ENCODE results near the gene POM121. TPM values are rescaled to one million over a fixed set of nuclear protein-coding genes. Genes with fewer than 3 reads are reported as not detected.
A peak's percentile ranks its signal among the peaks of the same experiment; 100 is the strongest.
"Not testable (repeated sequence)": the region's sequence is repeated elsewhere in the genome, so short reads cannot be mapped to it uniquely, and the experiment has no call there.

The POM121 gene
- total and polyA plus RNA-seq, 4 experiments from 2014 or later = 2.8 to 56.0 (median 36.3) TPM

- H3K4me3 ChIP-seq (ENCODE audit: low read length in 2 of 2); H3K27me3 ChIP-seq (ENCODE audit: insufficient read depth, low read length); DNase-seq; H3K4me3 Mint-ChIP-seq; intact Hi-C loops (cut with micrococcal nuclease); H3K9me3 ChIP-seq (ENCODE audit: control insufficient read depth in 1 of 2, low read length in 2 of 2); H3K27ac ChIP-seq (ENCODE audit: low read depth, low read length); CTCF ChIA-PET (ENCODE audit: partially characterized antibody); POLR2A ChIA-PET (ENCODE audit: partially characterized antibody); H3K27ac Mint-ChIP-seq; H3K9me3 Mint-ChIP-seq; H3K27me3 Mint-ChIP-seq: not testable (repeated sequence)
- peaks cover 13% of the 10 kb centered on the region for H3K4me1 ChIP-seq (ENCODE audit: insufficient read depth, low read length)
- H3K36me3 Mint-ChIP-seq = peaks cover 14 to 18% of the 10 kb centered on the region in 2 donors
- peaks cover 6 to 21% (median 12%) of the 10 kb centered on the region in 4 donors for H3K4me1 Mint-ChIP-seq
- H3K36me3 ChIP-seq (ENCODE audit: insufficient read depth, low read length) = peaks cover 13% of the 10 kb centered on the region
Observed at GRCh38 chr7:72942022-72942705, 17.3 kb downstream of the POM121 start.

GRCh38 chr7:72942956-72943355, 18.1 kb downstream of the POM121 start:
- intact Hi-C loops (cut with micrococcal nuclease); CTCF ChIA-PET (ENCODE audit: partially characterized antibody); H3K4me1 ChIP-seq (ENCODE audit: insufficient read depth, low read length); H3K27me3 Mint-ChIP-seq; H3K27me3 ChIP-seq (ENCODE audit: insufficient read depth, low read length); H3K4me3 ChIP-seq (ENCODE audit: low read length in 2 of 2); H3K4me3 Mint-ChIP-seq; H3K9me3 Mint-ChIP-seq; DNase-seq; H3K27ac ChIP-seq (ENCODE audit: low read depth, low read length); POLR2A ChIA-PET (ENCODE audit: partially characterized antibody); H3K9me3 ChIP-seq (ENCODE audit: control insufficient read depth in 1 of 2, low read length in 2 of 2): not testable (repeated sequence)
- H3K4me1 Mint-ChIP-seq = peaks cover 3 to 13% (median 7%) of the 10 kb centered on the region in 4 donors
- peaks cover 13% of the 10 kb centered on the region for H3K36me3 ChIP-seq (ENCODE audit: insufficient read depth, low read length)
- H3K36me3 Mint-ChIP-seq = peaks cover 14 to 16% of the 10 kb centered on the region in 2 donors
- peak overlapping the region in 1 of 7 donors; percentile 35 for H3K27ac Mint-ChIP-seq

GRCh38 chr7:72944937-72945336, 20.0 kb downstream of the POM121 start:
- POLR2A ChIA-PET (ENCODE audit: partially characterized antibody); H3K4me1 ChIP-seq (ENCODE audit: insufficient read depth, low read length); intact Hi-C loops (cut with micrococcal nuclease); H3K36me3 ChIP-seq (ENCODE audit: insufficient read depth, low read length); H3K4me1 Mint-ChIP-seq; DNase-seq; H3K27ac ChIP-seq (ENCODE audit: low read depth, low read length); H3K27ac Mint-ChIP-seq; H3K9me3 ChIP-seq (ENCODE audit: control insufficient read depth in 1 of 2, low read length in 2 of 2); H3K9me3 Mint-ChIP-seq; CTCF ChIA-PET (ENCODE audit: partially characterized antibody); H3K4me3 Mint-ChIP-seq; H3K27me3 Mint-ChIP-seq; H3K4me3 ChIP-seq (ENCODE audit: low read length in 2 of 2); H3K27me3 ChIP-seq (ENCODE audit: insufficient read depth, low read length): not testable (repeated sequence)
- peaks cover 7 to 16% of the 10 kb centered on the region in 2 donors for H3K36me3 Mint-ChIP-seq

- H3K27ac Mint-ChIP-seq; H3K4me3 ChIP-seq (ENCODE audit: low read length in 2 of 2); CTCF ChIA-PET (ENCODE audit: partially characterized antibody); H3K36me3 ChIP-seq (ENCODE audit: insufficient read depth, low read length); H3K27ac ChIP-seq (ENCODE audit: low read depth, low read length); H3K9me3 Mint-ChIP-seq; H3K4me1 Mint-ChIP-seq; H3K27me3 Mint-ChIP-seq; POLR2A ChIA-PET (ENCODE audit: partially characterized antibody); H3K4me1 ChIP-seq (ENCODE audit: insufficient read depth, low read length); H3K9me3 ChIP-seq (ENCODE audit: control insufficient read depth in 1 of 2, low read length in 2 of 2); H3K27me3 ChIP-seq (ENCODE audit: insufficient read depth, low read length); H3K4me3 Mint-ChIP-seq; intact Hi-C loops (cut with micrococcal nuclease): not testable (repeated sequence)
- peak in 1 of 5 donors; percentile 39 for DNase-seq
- H3K36me3 Mint-ChIP-seq = peaks cover 7 to 16% of the 10 kb centered on the region in 2 donors
Observed at GRCh38 chr7:72945597-72945996, 20.7 kb downstream of the POM121 start.

GRCh38 chr7:72946130-72946745, 21.3 kb downstream of the POM121 start:
- H3K4me1 ChIP-seq (ENCODE audit: insufficient read depth, low read length); POLR2A ChIA-PET (ENCODE audit: partially characterized antibody); H3K27ac Mint-ChIP-seq; H3K36me3 ChIP-seq (ENCODE audit: insufficient read depth, low read length); H3K4me1 Mint-ChIP-seq; H3K27me3 ChIP-seq (ENCODE audit: insufficient read depth, low read length); H3K9me3 Mint-ChIP-seq; DNase-seq; H3K27me3 Mint-ChIP-seq; H3K9me3 ChIP-seq (ENCODE audit: control insufficient read depth in 1 of 2, low read length in 2 of 2); H3K27ac ChIP-seq (ENCODE audit: low read depth, low read length); intact Hi-C loops (cut with micrococcal nuclease); H3K4me3 ChIP-seq (ENCODE audit: low read length in 2 of 2); H3K4me3 Mint-ChIP-seq; CTCF ChIA-PET (ENCODE audit: partially characterized antibody): not testable (repeated sequence)
- H3K36me3 Mint-ChIP-seq = peaks cover 5 to 14% of the 10 kb centered on the region in 2 donors

GRCh38 chr7:72948714-72949113, 23.8 kb downstream of the POM121 start:
- POLR2A ChIA-PET (ENCODE audit: partially characterized antibody); H3K27ac ChIP-seq (ENCODE audit: low read depth, low read length); H3K27me3 ChIP-seq (ENCODE audit: insufficient read depth, low read length); H3K9me3 Mint-ChIP-seq; CTCF ChIA-PET (ENCODE audit: partially characterized antibody); DNase-seq; H3K36me3 ChIP-seq (ENCODE audit: insufficient read depth, low read length); H3K4me3 Mint-ChIP-seq; H3K4me1 ChIP-seq (ENCODE audit: insufficient read depth, low read length); H3K27me3 Mint-ChIP-seq; H3K9me3 ChIP-seq (ENCODE audit: control insufficient read depth in 1 of 2, low read length in 2 of 2); H3K27ac Mint-ChIP-seq; H3K4me3 ChIP-seq (ENCODE audit: low read length in 2 of 2); intact Hi-C loops (cut with micrococcal nuclease); H3K4me1 Mint-ChIP-seq: not testable (repeated sequence)
- H3K36me3 Mint-ChIP-seq = peaks cover 4 to 11% of the 10 kb centered on the region in 2 donors

GRCh38 chr7:72949276-72949675, 24.4 kb downstream of the POM121 start:
- H3K4me1 ChIP-seq (ENCODE audit: insufficient read depth, low read length); H3K9me3 Mint-ChIP-seq; H3K36me3 ChIP-seq (ENCODE audit: insufficient read depth, low read length); POLR2A ChIA-PET (ENCODE audit: partially characterized antibody); H3K27me3 ChIP-seq (ENCODE audit: insufficient read depth, low read length); H3K27ac Mint-ChIP-seq; DNase-seq; H3K4me3 Mint-ChIP-seq; H3K4me3 ChIP-seq (ENCODE audit: low read length in 2 of 2); intact Hi-C loops (cut with micrococcal nuclease); H3K4me1 Mint-ChIP-seq; CTCF ChIA-PET (ENCODE audit: partially characterized antibody); H3K9me3 ChIP-seq (ENCODE audit: control insufficient read depth in 1 of 2, low read length in 2 of 2); H3K27me3 Mint-ChIP-seq; H3K27ac ChIP-seq (ENCODE audit: low read depth, low read length); H3K36me3 Mint-ChIP-seq: not testable (repeated sequence)
